Inferior parietal cortex (tissue), 1 donor: ENCODE data around the gene PRRG3.

Experiments used
- DNase-seq: peaks from one replicate; pipeline ENCODE4 v3.0.0-alpha.2; 2016; ENCODE audit errors: extremely low spot score

The PRRG3 gene

GRCh38 chrX:151742311-151742710 lies 47.1 kb downstream of the PRRG3 start:
- DNase-seq, result no peak

GRCh38 chrX:151743651-151744470 lies 48.6 kb downstream of the PRRG3 start:
- no peak for DNase-seq

- no peak for DNase-seq
Observed at GRCh38 chrX:151745651-151746050, 50.4 kb downstream of the PRRG3 start.

- no peak for DNase-seq
Observed at GRCh38 chrX:151746502-151746901, 51.2 kb downstream of the PRRG3 start.

- no peak for DNase-seq
Observed at GRCh38 chrX:151750511-151750910, 55.3 kb downstream of the PRRG3 start.

- DNase-seq, result no peak
Observed at GRCh38 chrX:151752847-151753246, 57.6 kb downstream of the PRRG3 start.

- peak; percentile 57 for DNase-seq
Observed at GRCh38 chrX:151753313-151754046, 58.2 kb downstream of the PRRG3 start.

- no peak for DNase-seq
Observed at GRCh38 chrX:151754047-151754429, 58.8 kb downstream of the PRRG3 start.

GRCh38 chrX:151754641-151755215 lies 59.5 kb downstream of the PRRG3 start:
- no peak for DNase-seq
